ENCODE results near the gene FUBP1. TPM values are rescaled to one million over a fixed set of nuclear protein-coding genes. Genes with fewer than 3 reads are reported as not detected.

FUBP1 gene
- total and polyA plus RNA-seq, 2 of the 8 experiments (the other 6 are each of a cell fraction or from before 2014, with no cell fraction given): 184 to 201 TPM

DNA sequence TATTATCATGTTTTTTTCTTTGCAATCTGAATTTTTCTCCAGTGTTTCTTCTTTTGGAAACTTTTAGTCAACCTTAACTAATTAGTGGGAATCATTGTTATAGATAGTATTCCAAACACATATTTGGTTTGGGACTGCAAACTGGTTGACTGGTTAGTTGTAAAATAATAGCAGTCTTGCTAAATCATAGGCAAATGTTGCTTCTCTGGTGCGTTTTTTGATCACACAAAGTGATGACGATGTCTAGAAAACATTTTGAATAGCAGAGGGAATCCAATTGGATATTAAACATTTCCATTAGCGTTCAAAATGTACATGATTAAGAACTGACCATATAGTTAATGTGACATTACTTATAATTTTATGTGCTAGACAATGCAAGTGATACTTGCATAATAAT is 30.4 kb upstream of the FUBP1 start (continued):
- TF ChIP-seq BCL11A (IDR thresholded peaks at IDR 0.05; ENCODE audit: low read depth in 2 of 2, low read length in 2 of 2) (no peak), KDM4A (IDR thresholded peaks at IDR 0.05; ENCODE audit: low read depth, low read length, severe bottlenecking) (no peak), CTCF (IDR thresholded peaks at IDR 0.05; ENCODE audit: control extremely low read depth in 1 of 3, insufficient read depth in 1 of 3, low read depth in 1 of 3, low read length in 3 of 3) (no peak)

Measured in H1 (cell line).